Activated CD8-positive, alpha-beta memory T cell treated with anti-CD3 and anti-CD28 coated beads, Interleukin-2, amount 50 U/mL, for 24 hours (primary cell): Measurements from ENCODE around the gene PLEKHJ1.

ENCODE experiments used
- DNase-seq: peaks from one replicate; pipeline ENCODE4 v3.0.0-alpha.2; 2020; ENCODE audit errors: extremely low read depth

PLEKHJ1 gene

DNA sequence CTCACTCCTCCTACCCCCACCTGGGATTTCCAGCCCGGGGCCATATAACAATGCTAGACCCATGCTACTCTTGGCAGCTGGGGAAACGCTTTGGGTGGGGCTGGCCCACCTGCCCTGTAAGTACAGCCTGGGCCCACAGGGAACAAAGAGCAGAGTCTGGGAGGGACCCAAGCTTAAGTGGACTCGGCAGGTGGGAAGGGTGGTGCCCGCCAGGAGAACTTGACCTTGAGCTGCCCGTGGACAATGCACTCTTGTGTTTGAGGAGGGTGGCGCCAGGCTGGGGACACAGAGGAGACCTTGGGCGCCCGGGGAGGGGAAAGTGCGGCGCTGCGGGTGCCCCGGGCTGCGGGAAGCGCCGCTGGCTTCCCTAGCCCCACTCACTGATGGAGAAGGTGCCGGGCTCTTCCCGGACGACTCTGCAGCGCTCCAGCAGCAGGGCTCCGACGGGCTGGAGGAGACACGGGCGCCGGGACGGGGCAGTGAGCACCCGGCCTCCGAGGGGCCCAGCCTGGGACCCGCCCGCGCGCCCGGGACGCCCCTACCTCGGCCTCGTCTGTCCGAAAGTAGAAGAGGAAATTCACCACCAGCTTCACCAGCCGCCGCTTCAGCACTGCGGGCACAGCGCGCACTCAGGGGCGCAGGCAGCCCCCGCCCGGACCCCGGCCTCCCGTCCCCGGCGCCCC is 607 bp downstream of the PLEKHJ1 start:
- no peak for DNase-seq

DNA sequence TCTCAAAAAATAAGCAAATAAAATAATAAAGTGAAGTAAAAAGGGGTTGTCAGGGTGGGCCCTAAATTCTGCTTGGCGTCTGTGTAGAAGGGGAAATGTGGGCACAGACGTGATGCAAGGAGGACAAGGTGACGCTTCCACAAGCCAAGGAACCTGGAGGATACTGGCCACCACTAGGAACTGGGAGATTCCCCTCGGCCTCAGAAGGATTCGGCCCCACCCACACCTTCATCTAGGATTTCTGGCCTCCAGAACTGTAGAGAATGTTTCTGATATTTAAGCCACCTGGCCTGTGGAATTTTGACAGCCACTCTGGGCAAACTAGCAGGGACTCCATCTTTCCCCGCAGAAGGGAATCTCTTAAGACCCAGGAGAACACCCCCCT is 1.1 kb downstream of the PLEKHJ1 start:
- no peak for DNase-seq

DNA sequence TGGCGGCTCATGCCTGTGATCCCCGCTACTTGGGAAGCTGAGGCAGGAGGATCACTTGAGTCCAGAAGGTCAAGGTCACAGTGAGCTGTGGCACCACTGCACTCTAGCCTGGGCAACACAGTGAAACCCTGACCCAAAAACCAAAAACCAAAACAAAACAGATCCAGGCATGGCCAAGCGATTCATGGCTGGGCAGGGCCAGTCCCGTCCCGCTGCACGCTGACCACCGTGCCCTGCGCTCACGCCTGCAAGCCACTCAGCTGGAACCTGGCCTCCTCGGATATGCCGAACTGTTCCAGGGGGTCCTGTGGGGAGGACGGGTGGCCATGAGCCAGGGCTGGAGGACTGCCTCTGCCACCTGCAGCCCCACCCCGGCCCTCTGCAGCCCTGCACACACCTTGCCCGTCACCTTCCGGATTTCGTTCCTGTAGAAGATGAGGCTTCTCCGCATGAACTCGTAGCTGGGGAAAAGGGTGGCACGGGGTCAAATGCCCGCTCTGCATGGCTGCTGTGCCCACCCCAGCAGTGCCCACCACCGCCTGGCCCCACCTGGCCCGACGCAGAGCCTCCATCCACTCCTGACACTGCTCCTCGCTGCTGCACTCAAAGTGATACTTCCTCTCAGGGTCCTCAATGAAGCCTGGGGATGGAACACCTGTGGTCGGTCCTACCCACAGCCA is 2.4 kb downstream of the PLEKHJ1 start:
- no peak for DNase-seq

DNA sequence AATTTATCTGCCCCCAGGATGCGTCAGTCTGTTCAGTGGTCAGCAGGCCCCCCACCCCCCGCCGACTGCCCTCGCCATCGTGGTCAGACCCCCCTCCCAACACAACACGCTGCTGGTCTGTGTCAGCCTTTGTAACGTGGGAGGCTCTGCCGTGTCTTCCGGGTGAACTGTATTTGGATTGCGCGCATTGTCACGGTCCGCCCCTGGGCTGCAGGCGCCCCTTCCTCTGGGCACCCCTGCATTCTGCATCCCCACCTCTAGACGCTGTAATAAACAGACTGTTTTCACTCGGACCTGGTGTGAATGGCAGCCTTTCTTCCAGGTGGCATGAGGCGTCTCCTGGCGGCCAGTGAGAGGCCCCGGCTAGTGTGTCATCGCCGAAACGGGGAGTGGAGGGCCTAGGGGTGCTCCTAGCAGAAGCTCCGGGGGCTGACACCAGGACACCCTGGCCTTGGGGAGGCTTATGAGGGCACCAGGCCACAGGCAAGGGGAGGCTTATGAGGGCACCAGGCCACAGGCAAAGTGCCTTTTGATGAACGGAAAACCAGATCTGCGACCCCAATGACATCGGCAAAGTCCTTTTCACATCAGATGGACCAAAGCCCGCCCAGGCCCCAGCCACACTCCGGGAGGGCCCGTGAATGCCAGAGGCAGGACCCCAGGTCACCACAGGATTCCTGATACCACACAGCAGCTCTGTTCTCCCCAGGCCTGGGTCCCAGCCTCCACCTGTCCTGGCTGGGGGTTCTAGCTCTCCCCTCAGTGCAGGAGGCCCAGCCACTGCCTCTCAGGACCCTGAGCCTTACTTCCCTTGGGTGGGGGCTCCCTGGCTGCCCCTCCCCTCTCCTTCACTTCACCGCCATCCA is 3.6 kb downstream of the PLEKHJ1 start:
- DNase-seq = no peak

DNA sequence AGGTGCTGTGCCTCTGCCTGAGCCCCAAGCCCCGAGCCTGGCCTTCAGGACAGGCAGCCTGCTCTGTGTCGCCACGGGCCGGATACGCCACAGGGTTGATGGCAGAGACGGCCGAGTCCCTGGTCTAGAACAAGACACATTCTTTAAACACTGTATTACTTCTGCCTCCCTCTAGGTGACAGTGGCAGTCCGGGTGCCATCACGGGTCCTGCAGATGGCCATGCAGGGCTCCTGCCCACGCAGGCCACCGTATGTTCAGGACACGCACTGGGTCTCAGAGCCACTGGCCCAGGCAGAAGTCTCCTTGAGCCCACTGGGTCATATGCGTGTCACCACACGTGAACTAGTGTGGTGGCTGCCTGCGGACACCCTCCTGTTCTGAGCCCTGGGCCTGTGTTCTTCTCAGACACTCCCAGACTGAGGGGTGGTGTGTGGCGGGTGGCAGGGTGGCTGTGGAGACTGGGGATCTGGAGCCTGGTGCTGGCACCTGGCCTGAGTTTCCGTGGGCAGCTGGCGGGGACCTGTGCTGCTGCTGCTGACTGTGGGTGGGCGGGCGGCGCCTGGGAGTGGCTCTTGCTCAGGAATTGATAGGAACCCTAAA is 4.4 kb downstream of the PLEKHJ1 start:
- no peak for DNase-seq

DNA sequence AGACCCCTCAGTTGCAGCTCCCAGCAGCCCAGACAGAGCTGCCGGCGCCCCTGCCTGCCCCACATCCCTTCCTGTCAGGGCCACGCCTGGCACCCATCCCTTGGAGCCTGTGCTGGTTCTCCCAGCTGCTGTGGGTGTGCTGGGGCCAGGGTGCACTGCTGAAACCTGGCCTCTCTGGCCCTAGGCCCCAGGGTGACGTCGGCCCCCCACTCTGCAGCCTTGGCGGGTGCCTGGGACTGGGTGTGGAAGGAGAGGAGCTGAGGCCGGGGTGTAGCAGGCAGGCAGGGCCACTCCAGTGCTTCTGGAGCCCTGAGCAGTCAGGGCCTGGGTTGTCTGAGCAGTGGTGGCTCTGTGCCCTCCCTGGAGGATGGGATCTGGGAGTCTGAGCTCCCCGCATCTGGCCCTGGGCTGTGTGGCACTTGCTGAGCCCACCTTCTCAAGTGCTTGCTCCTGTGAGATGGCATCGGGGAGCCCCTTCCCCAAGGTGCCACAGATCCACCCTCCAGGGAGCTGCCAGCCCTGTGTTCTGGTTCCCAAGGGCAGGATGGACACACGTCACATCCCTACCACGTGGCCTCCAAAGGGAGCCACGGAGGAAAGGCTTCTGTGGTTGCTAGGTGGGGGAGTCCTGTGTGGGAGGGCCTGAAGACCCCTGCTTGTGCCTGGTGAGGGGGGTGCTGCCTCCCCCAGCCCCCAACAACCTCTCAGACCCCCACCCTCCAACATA is 5.2 kb downstream of the PLEKHJ1 start:
- no peak for DNase-seq

DNA sequence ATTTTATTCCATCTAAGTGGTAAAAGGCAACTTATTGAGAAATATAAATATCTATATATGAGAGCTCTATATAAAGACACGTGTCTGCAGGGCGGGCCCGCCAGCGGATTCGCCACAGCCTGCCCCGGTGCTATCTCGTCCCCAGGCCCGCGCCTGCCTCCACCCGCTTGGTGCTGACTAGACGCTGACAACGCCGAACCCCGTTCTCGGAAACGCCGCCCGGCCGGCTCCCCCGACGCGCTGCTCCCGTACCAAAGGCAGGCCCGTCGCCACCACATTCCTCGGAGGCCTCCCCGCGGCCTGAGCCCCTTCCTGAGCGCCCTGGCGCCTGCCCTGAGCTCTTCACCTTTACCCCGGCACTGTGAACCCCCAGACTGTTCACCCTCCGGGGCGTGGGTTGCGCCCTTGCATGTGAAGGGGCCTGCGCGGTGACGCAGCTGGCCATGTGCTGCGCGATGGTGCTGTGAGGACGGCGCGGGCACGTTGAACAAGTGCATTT is 6.0 kb downstream of the PLEKHJ1 start:
- DNase-seq = no peak

DNA sequence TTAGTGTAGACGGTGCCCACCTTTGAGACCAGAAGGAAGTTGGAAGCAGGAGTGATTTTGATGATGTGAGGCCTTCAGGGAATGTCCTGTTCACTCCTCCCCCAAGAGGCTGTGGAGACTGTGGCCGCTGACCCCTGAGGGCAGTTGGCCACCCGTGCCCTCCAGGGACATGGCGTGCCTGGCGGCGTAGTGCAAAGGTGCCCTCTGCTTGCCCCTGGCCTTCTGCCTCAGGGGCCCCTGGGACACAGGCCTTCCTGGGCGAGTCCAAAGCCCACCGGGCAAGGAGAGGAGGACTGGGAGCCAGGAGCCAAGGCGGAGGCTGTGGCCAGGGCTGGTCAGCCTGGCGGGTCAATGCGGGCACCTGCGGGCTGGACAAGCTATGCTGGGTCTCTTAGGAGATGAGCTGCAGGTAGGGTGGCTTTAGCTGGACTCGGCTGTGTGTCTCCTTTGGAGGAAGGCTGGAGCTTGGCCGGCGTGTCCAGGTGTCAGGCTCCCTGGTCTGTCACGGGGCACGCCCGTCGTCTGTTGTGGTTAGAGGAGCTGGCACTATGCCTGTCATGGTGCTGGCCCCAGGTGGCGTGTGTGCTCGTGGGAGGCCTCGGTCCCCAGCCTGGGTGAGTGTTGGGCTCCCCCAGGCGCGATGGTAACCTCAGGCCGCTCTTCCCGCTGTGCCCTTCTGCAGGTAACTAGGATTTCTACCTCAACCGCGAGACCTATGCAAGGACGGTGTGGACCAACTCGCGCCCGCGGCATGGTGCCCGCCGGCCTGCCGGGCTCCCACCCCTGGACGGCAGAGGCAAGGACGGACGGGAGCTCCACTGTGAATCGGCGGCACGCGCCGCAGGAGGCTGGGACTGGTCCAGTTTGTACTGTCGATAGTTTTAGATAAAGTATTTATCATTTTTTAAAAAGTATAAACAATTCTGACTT is 6.8 kb downstream of the PLEKHJ1 start:
- no peak for DNase-seq

DNA sequence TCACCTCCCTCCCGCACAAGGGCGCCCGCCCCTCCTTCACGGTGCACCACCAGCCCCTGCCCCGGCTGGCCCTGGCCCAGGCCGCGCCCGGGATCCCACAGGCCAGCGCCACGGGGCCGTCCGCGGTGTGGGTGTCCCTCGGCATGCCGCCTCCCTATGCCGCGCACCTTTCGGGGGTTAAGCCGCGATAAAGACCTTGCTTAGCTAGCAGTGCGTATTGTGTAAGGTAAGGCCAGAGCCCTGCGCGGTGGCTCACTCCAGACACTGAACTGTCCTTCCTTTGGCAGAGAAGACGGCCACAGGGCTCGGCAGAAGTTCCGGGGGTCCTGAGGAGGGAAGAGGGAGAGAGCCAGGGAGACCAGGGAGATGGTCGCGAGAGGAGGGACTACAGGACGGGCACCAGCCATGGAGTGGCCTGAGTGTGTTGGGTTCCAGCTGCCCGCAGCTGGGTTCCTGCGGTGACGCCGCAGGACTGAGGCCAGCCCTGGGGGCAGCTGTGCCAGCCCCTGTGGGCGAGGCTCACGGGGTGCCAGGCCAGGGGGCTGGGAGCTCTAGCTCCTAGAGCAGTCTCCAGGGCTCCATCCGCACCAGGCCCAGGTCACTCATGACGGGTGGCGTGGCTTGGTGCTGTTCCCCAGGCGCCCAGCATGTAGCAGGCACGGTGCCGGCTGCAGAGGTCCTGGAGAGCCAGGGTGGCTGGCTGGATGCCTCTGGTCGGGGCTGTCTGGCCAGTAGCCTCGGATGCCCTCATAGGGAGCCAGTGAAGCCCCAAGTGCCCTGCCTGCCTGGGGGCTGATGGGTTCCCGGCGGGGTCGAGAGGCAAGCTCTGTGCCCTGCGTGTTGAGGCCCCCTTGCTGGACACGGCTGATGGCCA is 7.7 kb downstream of the PLEKHJ1 start:
- DNase-seq = no peak

DNA sequence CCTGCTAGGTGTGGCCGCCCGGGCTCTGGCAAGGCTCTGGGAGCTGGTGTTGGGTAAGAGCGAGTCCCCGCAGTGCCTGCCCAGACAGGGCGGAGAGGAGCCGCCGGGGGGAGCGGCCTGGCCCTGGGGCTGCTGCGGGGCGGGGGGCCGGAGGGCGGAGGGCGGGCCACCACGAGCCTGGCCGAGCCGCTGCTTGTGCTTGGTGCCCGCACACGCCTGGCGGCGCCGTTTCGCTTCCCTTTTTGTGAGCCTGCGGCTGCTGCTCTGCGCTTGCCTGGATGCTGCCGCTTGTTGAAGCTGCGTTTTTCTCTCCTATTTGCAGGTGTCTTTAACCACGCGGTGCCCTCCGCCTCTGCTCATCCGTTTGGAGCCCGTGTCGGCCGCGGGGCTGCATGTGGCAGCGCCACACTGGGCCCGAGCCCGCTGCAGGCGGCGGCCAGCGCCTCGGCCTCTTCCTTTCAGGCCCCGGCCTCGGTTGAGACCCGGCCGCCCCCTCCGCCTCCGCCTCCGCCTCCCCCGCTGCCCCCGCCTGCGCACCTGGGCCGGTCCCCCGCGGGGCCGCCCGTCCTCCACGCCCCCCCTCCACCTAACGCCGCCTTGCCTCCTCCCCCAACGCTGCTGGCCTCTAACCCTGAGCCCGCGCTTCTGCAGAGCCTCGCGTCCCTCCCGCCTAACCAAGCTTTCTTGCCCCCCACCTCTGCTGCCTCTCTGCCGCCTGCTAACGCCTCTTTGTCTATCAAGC is 8.5 kb downstream of the PLEKHJ1 start:
- no peak for DNase-seq

DNA sequence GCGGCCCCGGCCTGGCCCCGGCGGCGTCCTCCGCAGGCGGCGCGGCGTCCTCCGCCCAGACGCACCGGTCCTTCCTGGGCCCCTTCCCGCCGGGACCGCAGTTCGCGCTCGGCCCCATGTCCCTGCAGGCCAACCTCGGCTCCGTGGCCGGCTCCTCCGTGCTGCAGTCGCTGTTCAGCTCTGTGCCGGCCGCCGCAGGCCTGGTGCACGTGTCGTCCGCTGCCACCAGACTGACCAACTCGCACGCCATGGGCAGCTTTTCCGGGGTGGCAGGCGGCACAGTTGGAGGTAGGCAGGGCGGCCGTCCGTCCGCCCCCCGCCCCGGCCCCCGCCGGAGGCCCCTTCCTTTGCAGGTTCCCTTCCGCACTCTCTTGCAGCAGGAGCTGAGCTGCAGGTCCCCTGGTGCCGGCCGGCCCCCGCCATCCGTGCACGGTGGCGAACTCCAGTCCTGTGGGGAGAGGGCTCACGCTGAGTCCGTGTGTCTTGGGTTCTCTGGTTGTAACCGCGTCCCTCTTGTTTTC is 9.2 kb downstream of the PLEKHJ1 start:
- no peak for DNase-seq

DNA sequence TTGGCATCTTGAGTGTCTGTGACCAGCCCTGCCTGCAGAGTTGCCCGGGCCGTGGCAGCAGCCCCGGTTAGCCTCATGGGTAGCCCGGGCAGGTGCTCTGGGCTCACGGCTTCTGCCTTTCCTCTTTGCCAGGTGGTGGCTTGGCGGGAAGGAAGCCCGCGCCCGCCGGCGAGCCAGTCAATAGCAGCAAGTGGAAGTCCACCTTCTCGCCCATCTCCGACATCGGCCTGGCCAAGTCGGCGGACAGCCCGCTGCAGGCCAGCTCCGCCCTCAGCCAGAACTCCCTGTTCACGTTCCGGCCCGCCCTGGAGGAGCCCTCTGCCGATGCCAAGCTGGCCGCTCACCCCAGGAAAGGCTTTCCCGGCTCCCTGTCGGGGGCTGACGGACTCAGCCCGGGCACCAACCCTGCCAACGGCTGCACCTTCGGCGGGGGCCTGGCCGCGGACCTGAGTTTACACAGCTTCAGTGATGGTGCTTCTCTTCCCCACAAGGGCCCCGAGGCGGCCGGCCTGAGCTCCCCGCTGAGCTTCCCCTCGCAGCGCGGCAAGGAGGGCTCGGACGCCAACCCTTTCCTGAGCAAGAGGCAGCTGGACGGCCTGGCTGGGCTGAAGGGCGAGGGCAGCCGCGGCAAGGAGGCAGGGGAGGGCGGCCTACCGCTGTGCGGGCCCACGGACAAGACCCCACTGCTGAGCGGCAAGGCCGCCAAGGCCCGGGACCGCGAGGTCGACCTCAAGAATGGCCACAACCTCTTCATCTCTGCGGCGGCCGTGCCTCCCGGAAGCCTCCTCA is 9.9 kb downstream of the PLEKHJ1 start:
- DNase-seq = no peak

DNA sequence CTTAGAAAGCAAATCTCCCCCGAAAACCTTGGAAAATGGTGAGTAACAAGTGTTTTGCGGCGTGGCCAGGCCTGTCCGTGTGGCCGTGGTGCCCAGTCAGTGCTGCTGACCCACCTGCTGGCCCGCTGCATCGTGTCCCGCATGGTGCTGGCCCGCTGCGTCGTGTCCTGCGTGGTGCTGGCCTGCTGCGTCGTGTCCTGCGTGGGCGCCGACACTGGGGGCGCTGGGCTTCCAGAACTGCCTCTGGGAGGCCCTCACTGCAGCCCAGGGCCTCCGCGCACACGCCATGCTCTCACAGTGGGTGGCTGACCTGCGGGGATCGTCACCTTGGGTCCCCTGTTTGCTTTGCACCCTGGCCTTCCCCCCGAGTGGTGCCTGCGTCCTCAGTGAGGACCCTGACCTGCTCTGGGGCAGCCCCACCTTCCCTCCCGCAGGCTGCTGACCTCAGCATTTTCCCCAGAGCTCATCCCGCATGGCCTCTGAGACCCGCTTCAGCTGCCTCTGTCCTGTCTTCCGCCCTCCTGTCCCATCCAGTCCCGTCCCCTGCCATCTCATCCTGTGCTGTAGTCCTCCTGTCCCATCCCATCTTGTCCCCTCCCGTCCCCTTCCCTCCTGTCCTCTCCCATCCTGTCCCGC is 10.6 kb downstream of the PLEKHJ1 start:
- DNase-seq = no peak

DNA sequence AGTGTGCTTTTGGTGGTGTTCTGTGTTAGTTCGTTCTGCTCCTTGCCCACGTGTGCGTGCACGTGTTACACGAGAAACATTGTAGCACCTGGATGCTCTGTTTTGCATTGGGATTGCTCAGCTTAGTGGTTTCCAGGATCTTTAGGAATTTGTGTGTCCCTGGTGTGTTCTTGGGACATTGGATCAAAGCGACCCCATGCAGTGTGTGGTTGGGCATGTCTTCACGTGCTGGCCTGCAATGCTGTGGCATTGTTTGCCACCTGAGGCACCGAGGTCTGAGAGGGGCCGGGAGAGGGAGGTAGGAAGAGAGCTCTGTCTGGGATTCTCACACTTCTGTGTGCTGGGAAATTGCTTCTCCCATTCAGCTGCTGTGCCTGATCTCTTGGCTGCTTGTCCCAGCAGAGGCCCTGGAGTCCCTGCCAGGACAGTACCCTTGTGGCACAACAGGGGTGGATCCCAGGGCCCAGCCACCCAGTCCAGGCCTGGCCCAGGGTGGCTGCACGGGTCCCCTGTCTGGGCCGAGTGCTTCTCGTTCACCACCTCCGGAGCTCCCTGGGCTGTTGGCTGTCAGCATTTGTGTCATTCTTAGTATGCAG is 11.3 kb downstream of the PLEKHJ1 start:
- DNase-seq = no peak

DNA sequence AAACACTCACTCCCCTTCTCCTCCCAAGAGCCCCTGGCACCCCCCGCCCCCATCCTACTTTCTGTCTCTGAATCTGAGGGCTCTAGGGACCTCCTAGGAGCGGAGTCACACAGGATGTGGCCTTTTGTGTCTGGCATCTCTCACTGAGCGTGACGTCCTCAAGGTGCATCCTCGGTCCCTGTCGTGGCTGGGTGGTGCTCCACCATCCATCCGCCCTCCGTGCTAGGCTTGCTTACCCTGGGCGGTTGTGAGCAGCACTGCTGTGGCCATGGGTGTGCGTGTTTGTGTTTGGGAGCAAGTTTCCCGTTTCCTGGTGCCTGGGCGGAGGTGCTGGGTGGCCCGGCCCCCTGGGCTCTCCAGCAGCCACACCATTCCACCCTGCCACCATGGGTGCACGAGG is 12.2 kb downstream of the PLEKHJ1 start:
- no peak for DNase-seq

DNA sequence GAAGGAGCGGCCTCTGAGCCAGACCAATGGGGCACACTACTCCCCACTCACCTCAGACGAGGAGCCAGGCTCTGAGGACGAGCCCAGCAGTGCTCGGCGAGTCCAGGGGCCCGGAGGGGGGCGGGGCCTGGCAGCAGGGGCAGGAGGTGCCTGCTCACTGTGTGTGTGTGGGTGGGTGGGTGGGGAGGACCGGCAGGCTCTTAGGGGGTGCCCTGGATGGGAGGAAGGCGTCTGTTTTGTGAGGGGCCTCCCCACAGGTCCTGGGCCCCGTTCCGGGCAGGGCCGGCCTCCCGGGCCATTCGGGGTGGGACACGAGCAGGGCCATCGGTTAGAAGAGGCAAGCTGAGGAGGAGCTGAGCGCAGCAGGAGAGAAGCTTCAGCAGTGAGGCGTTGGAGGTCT is 12.7 kb downstream of the PLEKHJ1 start:
- DNase-seq = no peak

DNA sequence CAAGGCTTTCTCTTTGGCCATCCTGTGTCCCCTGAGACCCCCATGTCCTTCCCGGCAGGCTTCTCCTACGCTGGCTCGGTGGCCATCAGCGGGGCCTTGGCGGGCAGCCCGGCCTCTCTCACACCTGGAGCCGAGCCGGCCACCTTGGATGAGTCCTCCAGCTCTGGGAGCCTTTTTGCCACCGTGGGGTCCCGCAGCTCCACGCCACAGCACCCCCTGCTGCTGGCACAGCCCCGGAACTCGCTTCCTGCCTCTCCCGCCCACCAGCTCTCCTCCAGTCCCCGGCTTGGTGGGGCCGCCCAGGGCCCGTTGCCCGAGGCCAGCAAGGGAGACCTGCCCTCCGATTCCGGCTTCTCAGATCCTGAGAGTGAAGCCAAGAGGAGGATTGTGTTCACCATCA is 14.2 kb downstream of the PLEKHJ1 start:
- no peak for DNase-seq
